ENCODE measurements around the gene F12.
"Not testable (repeated sequence)": the region's sequence is repeated elsewhere in the genome, so short reads cannot be mapped to it uniquely, and the experiment has no call there.

F12 gene

GRCh38 chr5:177362610-177363507, 46.5 kb downstream of the F12 start:
- H4K20me1 ChIP-seq: peaks cover 0 to 60% (median 4%) of the 10 kb centered on the region in 11 experiments; a peak in 8 of 22 replicates
- H3K9me3 ChIP-seq (replicated peaks in 1 of 11): no peaks in the 10 kb centered on the region
- H3K4me3 ChIP-seq: peak overlapping the region in 9 of 10 experiments; percentile 20 to 60 (median 44); a peak in 14 of 20 replicates
- H3K9ac ChIP-seq: peak overlapping the region in 8 of 11 experiments; percentile 10 to 56 (median 30); a peak in 8 of 22 replicates
- peak overlapping the region in 1 of 11 experiments; percentile 19; a peak in 1 of 22 replicates for H3K27ac ChIP-seq
- peak overlapping the region; percentile 76 to 98 (median 90) for H3K4me2 ChIP-seq
- no peaks in the 10 kb centered on the region for H3K27me3 ChIP-seq
- H3K36me3 ChIP-seq: peaks cover 0 to 13% (median 6%) of the 10 kb centered on the region in 11 experiments; a peak in 14 of 22 replicates
- no peak for TF ChIP-seq Cebpa-rat (IDR thresholded peaks at IDR 0.05)
- peaks cover 56 to 86% (median 73%) of the 10 kb centered on the region in 10 experiments for H3K4me1 ChIP-seq

DNA sequence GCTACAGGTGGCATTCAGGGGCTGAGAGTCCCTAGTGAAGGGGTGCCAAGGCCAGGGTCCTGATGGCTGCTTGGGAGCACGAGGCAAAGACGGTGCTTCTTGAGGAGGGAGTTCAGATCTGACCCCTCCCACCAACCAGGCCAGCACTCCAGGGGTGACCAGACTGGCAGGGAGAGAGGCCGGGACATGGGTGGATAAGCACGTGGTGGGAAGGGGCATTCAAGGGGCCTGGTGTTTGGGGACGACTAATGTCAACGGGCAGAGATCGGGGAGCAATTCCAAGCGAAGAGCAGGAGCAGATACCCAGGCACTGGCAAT, 47.1 kb downstream of the F12 start:
- Histone ChIP-seq H3K27me3 (no peaks in the 10 kb centered on the region), H3K9ac (peak overlapping the region in 3 of 11 experiments; percentile 25 to 35 (median 28); a peak in 2 of 22 replicates), H3K27ac (no peak overlapping the region), H3K36me3 (peaks cover 0 to 7% (median under 1%) of the 10 kb centered on the region in 11 experiments; a peak in 11 of 22 replicates), H3K9me3 (replicated peaks in 1 of 11) (no peaks in the 10 kb centered on the region), H4K20me1 (peaks cover 0 to 59% (median 4%) of the 10 kb centered on the region in 11 experiments; a peak in 8 of 22 replicates), H3K4me2 (peak overlapping the region; percentile 76 to 98 (median 90)), H3K4me1 (peaks cover 62 to 90% (median 78%) of the 10 kb centered on the region in 10 experiments), H3K4me3 (0 out of 20 replicates have a peak overlapping the region, but pooled peaks of 1 of the 10 experiments have one; percentile 40)
- TF ChIP-seq Cebpa-rat (IDR thresholded peaks at IDR 0.05): no peak

DNA sequence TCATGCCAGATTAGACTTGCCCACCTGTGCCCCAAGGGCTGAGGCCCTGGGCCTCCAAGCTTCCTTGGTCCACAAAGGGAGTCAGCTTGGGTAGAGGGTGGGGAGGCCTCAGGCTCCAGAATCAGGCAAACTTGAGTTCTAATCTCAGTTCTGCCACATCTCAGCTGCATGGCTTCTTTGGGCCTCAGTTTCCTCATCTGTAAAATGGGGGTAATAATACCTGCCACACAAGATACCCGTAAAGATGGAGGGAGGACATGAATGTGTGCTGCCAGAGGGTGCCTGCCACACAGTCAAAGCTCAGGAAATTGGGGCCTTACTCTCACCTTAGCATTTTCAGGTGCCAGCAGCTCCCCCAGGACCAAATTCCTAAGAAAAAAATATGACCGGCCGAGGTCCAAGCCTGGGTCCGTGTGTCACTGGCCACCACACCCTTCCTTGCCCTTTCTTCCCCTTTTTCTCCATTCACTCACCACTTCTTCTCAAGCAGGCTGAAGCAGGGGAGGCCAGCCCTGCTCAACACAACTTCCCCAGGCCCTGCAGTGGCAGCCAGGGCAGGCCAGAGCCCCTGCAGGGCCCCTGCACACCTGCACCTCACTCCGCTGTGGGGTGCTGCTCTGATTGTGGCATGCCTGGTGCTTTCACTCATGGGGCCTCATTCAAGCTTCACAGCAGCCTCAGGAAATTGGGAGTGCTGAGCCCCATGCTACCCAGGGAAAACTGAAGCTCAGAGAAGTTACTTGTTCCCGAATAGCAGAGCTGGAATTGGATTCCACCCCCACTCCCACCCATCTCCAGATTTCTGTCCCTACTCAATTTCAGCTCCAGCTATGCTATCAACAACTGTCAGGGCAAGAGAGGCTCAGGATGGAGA, 47.7 kb downstream of the F12 start:
- Histone ChIP-seq H3K36me3 (peaks cover 0 to under 1% (median 0%) of the 10 kb centered on the region in 11 experiments; a peak in 1 of 22 replicates), H3K9ac (peak overlapping the region in 2 of 11 experiments; percentile 28 to 35; a peak in 2 of 22 replicates), H3K27ac (peak overlapping the region in 1 of 11 experiments; percentile 15; a peak in 2 of 22 replicates), H3K4me3 (no peak overlapping the region; a peak in 1 of 20 replicates), H3K27me3 (no peaks in the 10 kb centered on the region), H4K20me1 (peaks cover 0 to 59% (median 4%) of the 10 kb centered on the region in 11 experiments; a peak in 8 of 22 replicates), H3K9me3 (replicated peaks in 1 of 11) (no peaks in the 10 kb centered on the region), H3K4me1 (peaks cover 68 to 93% (median 83%) of the 10 kb centered on the region in 10 experiments), H3K4me2 (peak overlapping the region; percentile 76 to 98 (median 90))
- TF ChIP-seq Cebpa-rat (IDR thresholded peaks at IDR 0.05): no peak

DNA sequence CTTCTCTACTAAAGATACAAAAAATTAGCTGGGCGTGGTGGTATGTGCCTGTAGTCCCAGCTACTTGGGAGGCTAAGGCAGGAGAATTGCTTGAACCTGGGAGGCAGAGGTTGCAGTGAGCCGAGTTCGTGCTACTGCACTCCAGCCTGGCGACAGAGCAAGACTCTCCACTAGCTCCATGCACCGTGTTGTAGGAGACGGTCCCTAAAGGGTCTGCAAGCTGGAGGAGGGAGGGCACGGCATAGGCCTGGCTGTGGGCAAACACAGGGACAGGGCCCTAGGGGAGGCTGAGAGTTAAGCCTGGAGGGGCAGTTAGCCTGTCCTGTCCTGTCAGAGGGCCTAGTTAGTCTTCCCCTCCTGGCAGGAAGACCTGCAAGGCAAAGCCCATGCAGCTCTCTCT, 48.6 kb downstream of the F12 start:
- H3K4me2 ChIP-seq: peak overlapping the region in 10 of 11 experiments; percentile 5 to 98 (median 90); a peak in 14 of 22 replicates
- H3K27ac ChIP-seq; H3K9ac ChIP-seq; H3K4me3 ChIP-seq; H3K36me3 ChIP-seq; H3K27me3 ChIP-seq; H3K9me3 ChIP-seq (replicated peaks in 1 of 11): not testable (repeated sequence)
- H4K20me1 ChIP-seq: peaks cover 0 to 52% (median 4%) of the 10 kb centered on the region in 11 experiments; a peak in 8 of 22 replicates
- peaks cover 77 to 93% (median 85%) of the 10 kb centered on the region in 10 experiments for H3K4me1 ChIP-seq

DNA sequence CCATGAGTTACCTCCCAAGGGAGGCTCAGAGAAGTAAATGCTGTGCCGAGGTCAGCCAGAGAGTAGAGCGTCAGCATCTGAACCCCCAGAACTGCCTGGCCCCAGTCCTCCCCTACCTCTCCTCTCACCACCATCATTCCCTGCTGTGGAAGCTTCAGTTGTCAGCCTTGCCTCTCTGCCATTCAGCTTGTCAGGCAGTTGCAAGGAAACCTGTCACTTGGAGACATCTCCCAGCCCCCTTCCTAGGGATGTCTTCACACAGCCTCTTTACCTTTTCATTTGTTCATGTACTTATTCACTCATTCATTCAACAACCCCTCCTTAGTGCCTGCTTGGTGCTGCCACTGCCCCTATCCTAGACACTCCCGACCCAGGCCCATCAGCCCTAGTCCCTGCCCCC, 49.5 kb downstream of the F12 start:
- TF ChIP-seq Cebpa-rat (IDR thresholded peaks at IDR 0.05): no peak
- no peak overlapping the region for H3K4me3 ChIP-seq
- peaks cover 86 to 97% (median 92%) of the 10 kb centered on the region in 10 experiments for H3K4me1 ChIP-seq
- peaks cover 0 to 49% (median 4%) of the 10 kb centered on the region in 11 experiments; a peak in 8 of 22 replicates for H4K20me1 ChIP-seq
- peak overlapping the region in 9 of 11 experiments; percentile 51 to 83 (median 78); a peak in 13 of 22 replicates for H3K9ac ChIP-seq
- peaks cover 0 to 6% (median 0%) of the 10 kb centered on the region in 11 experiments; a peak in 2 of 22 replicates for H3K9me3 ChIP-seq (replicated peaks in 1 of 11)
- H3K36me3 ChIP-seq: no peaks in the 10 kb centered on the region
- peak overlapping the region; percentile 93 to 100 (median 99) for H3K4me2 ChIP-seq
- peak overlapping the region in 4 of 11 experiments; percentile 78 to 85 (median 82); a peak in 5 of 22 replicates for H3K27ac ChIP-seq
- H3K27me3 ChIP-seq: no peaks in the 10 kb centered on the region

DNA sequence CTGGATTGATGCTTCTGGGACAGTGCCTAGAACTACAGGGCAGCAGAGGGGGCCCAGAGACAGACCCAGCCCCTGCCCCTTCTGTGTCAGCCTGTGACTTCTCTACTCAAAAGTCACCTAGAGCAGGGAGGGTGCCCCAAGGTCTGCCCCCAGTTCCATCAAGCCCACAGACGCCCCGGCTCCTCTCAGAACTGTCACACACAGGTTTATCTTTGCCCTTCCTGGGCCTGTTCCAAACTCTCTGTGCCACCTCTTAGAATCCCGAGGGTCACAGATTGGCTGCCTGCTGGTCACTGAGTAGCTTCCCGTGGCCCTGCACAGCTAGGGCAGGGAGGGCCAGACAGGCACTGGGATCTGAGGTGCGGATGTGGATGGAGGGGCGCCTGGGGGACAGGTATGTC, 49.9 kb downstream of the F12 start:
- peaks cover 0 to 45% (median 4%) of the 10 kb centered on the region in 11 experiments; a peak in 8 of 22 replicates for H4K20me1 ChIP-seq
- H3K27ac ChIP-seq: peak overlapping the region in 5 of 11 experiments; percentile 78 to 85 (median 83); a peak in 9 of 22 replicates
- H3K4me3 ChIP-seq: peak overlapping the region in 5 of 10 experiments; percentile 60 to 81 (median 75); a peak in 5 of 20 replicates
- H3K9ac ChIP-seq: peak overlapping the region; percentile 51 to 83 (median 78); a peak in 15 of 22 replicates
- no peak for TF ChIP-seq Cebpa-rat (IDR thresholded peaks at IDR 0.05)
- H3K27me3 ChIP-seq: no peaks in the 10 kb centered on the region
- H3K4me2 ChIP-seq: peak overlapping the region; percentile 93 to 100 (median 99)
- H3K36me3 ChIP-seq: no peaks in the 10 kb centered on the region
- peaks cover 89 to 97% (median 94%) of the 10 kb centered on the region in 10 experiments for H3K4me1 ChIP-seq
- H3K9me3 ChIP-seq (replicated peaks in 1 of 11): peaks cover 0 to 6% (median 0%) of the 10 kb centered on the region in 11 experiments; a peak in 2 of 22 replicates

DNA sequence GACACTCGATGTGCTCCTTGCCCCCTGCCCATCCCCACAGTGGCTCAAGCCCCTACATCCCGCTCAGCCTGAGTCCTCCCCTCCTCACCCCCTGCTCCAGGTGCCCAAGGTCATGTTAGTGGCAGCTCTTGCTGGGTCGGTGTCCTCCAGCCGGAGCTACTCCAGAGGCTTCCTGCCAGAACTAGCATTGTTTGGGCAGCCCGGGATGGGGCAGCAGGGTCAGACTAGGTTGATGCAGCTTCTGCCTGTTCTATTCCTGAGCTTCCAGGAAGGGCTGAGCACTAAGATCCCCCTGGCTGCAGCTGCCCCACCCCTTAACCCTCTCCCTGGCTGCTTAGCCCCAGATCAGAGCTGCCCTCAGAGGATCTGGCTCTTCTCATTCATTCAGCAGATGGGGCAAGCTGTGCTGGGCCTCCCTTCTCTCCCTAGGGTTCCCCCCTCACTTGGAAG, 51.0 kb downstream of the F12 start:
- Histone ChIP-seq H3K27me3 (no peaks in the 10 kb centered on the region), H3K9me3 (replicated peaks in 1 of 11) (peaks cover 0 to 6% (median 0%) of the 10 kb centered on the region in 11 experiments; a peak in 2 of 22 replicates), H3K4me2 (peak overlapping the region; percentile 93 to 100 (median 99)), H3K4me3 (peak overlapping the region; percentile 60 to 81 (median 68)), H3K9ac (peak overlapping the region; percentile 73 to 83 (median 80)), H3K27ac (peak overlapping the region; percentile 46 to 88 (median 80); a peak in 21 of 22 replicates), H4K20me1 (peaks cover 0 to 34% (median 0%) of the 10 kb centered on the region in 11 experiments; a peak in 5 of 22 replicates), H3K4me1 (peaks cover 83 to 97% (median 88%) of the 10 kb centered on the region in 10 experiments), H3K36me3 (no peaks in the 10 kb centered on the region)
- TF ChIP-seq Cebpa-rat (IDR thresholded peaks at IDR 0.05): no peak
